ENCODE results near the gene C1orf21.

The C1orf21 gene

GRCh38 chr1:184646824-184647223 is 260.0 kb downstream of the C1orf21 start:
- no peak for TF ChIP-seq CTCF (IDR thresholded peaks at IDR 0.05)

DNA sequence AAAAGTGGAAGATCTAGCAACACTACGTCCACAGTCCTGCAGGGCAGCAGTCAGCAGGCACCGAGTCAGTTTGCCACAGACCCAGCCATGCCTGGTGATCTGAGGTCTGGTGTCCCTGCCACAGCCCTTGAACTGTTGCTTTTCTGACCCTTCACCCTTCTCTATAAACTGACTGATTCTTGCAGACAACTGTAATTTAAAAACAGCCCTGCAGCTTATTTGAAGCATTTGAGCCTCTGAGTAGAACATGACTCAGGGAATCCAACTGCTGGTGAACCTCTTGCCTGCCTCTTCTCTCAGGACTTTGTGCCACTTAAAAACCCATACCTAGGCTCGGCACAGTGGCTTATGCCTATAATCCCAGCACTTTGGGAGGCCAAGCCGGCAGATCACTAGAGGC is 260.6 kb downstream of the C1orf21 start:
- no peak for TF ChIP-seq CTCF (IDR thresholded peaks at IDR 0.05)

DNA sequence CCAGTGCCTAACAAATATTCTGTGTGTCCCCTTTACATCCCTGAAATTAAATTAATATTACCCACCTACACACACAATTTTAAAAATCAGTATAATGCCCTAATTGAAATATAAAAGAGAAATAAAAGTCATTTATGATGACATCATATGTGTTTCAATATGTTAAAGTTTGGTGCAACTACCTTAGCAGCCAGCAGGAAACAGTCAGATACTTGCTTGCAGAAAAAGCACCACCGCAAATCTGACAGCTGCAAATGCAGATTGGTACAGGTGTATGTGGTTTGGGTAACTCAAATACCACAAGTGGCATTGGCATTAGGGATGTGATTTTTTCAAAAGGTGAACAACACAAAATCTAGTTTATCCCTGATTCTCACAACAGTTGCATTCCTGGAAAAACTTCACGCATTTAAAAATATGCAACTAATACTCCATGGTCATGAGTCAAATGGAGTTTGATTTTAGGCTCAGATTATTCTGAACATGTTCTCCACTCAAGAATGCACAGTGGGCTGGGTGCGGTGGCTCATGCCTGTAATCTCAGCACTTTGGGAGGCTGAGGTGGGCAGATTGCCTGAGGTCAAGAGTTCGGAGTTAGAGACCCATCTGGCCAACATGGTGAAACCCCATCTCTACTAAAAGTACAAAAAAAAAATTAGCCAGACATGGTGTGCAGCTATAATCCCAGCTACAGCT is 261.5 kb downstream of the C1orf21 start:
- no peak for TF ChIP-seq CTCF (IDR thresholded peaks at IDR 0.05)

DNA sequence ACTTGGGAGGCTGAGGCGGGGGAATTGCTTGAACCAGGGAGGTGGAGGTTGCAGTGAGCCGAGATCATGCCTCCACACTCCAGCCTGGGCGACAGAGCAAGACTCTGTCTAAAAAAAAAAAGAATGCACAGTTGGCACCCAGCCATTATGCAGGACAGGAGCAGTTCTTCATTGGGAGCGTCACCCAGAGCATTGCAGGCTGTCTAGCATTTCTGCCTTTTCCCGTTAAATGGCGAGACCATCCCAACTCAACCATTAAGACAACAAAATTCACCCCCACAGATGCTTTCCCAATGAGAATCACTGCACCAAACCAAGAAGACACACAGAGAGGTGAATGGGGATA is 262.0 kb downstream of the C1orf21 start:
- TF ChIP-seq CTCF (IDR thresholded peaks at IDR 0.05) = no peak

DNA sequence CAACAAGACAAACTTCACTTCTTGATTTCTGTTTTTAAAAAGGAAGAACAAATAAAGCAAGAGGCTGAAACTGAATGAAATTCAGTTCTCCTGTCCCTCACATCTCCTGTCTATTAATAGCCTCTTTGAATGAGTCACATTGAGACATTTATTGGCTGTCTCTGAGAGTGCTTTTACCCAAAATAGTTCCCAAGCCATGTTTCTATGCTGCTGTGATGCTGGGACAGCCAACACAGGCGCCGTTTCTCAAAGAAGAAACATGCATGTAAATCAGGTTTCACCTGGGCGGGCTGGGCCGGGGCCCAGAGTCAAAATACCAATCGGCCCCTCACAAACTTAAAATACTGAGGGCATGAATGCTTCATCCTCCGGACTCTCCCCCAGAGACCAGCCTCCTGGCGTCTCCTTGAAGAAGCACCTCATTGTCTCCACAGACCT is 262.6 kb downstream of the C1orf21 start:
- TF ChIP-seq CTCF (IDR thresholded peaks at IDR 0.05) = no peak

DNA sequence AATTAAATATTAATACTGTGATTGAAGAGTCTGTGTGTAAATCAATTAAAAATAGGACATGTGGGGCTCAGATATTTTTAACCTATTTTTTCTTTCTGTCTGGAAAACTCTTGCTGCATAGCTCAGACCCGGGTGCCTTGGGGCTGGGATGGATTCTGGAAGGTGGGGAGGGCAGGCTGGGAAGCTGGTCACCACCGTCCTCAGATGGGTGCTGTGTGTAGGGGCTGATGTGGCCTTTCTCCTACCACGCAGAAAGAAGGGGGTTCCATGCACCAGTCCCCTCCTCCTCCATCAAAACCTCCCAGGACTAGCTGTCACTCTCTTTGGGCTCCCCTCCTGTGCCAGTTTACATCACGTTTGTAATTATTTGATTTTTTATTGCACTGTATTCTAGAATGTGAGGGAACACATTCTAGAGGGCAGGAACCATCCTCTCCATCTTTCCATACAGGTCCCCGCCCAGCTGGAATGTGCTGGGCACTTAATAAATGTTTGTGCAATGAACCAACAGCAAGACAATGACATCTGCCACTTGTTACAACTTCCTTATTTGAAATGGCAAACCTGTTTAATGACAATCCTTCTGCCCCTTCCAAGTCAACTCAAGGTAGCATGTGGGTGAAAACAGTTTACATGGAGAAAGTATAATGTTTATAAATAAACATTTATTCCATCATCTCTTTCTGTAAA is 263.5 kb downstream of the C1orf21 start:
- no peak for TF ChIP-seq CTCF (IDR thresholded peaks at IDR 0.05)

GRCh38 chr1:184655185-184655584 is 268.4 kb downstream of the C1orf21 start:
- no peak for TF ChIP-seq CTCF (IDR thresholded peaks at IDR 0.05)
